ENCODE results near the gene ZNF827. TPM values are rescaled to one million over a fixed set of nuclear protein-coding genes. Genes with fewer than 3 reads are reported as not detected.

The ZNF827 gene
- total and polyA plus RNA-seq, 4 donors: 2.6 to 29.2 (median 12.3) TPM

- ATAC-seq (ENCODE audit: low FRiP score) (no peak), DNase-seq (no peak)
- WGBS, 2 donors: 89 to 91% methylated on average over 9 of the region's 9 CpGs
- no peak overlapping the region for H3K27ac ChIP-seq (ENCODE audit: low read depth in 1 of 2, low read length in 2 of 2)
- intact Hi-C loops (cut with DNase I): no loop called here
- H3K9me3 ChIP-seq (ENCODE audit: control insufficient read depth, low read length): no peaks in the 10 kb centered on the region
- H3K4me3 ChIP-seq (ENCODE audit: low read length in 2 of 2): no peak overlapping the region
- H3K36me3 ChIP-seq (ENCODE audit: control insufficient read depth in 1 of 2, insufficient read depth in 2 of 2, low read length in 1 of 2): no peaks in the 10 kb centered on the region
- H3K27me3 ChIP-seq (ENCODE audit: control insufficient read depth in 1 of 2, insufficient read depth in 2 of 2, low read length in 1 of 2): no peaks in the 10 kb centered on the region
- H3K4me1 ChIP-seq (ENCODE audit: control insufficient read depth in 1 of 2, insufficient read depth in 2 of 2, low read length in 2 of 2): peaks cover 4 to 7% of the 10 kb centered on the region in 2 donors
Measured at GRCh38 chr4:145870155-145871020, 68.2 kb downstream of the ZNF827 start.

GRCh38 chr4:145868637-145869409, 69.8 kb downstream of the ZNF827 start:
- ATAC-seq (ENCODE audit: low FRiP score): no peak
- intact Hi-C loops (cut with DNase I): no loop called here
- WGBS, 2 donors: 60 to 70% methylated on average over 1 of the region's 1 CpG

GRCh38 chr4:145867406-145867805, 71.2 kb downstream of the ZNF827 start:
- Histone ChIP-seq H3K9me3 (ENCODE audit: control insufficient read depth, low read length) (no peaks in the 10 kb centered on the region), H3K27ac (ENCODE audit: low read depth in 1 of 2, low read length in 2 of 2) (no peak overlapping the region), H3K36me3 (ENCODE audit: control insufficient read depth in 1 of 2, insufficient read depth in 2 of 2, low read length in 1 of 2) (no peaks in the 10 kb centered on the region), H3K4me1 (ENCODE audit: control insufficient read depth in 1 of 2, insufficient read depth in 2 of 2, low read length in 2 of 2) (peaks cover 5 to 8% of the 10 kb centered on the region in 2 donors), H3K4me3 (ENCODE audit: low read length in 2 of 2) (no peak overlapping the region), H3K27me3 (ENCODE audit: control insufficient read depth in 1 of 2, insufficient read depth in 2 of 2, low read length in 1 of 2) (no peaks in the 10 kb centered on the region)
- intact Hi-C loops (cut with DNase I): no loop called here
- DNase-seq (no peak), ATAC-seq (ENCODE audit: low FRiP score) (no peak)

More at GRCh38 chr4:145868637-145869409, 69.8 kb downstream of the ZNF827 start:
- DNase-seq: no peak
- Histone ChIP-seq H3K4me3 (ENCODE audit: low read length in 2 of 2) (no peak overlapping the region), H3K27ac (ENCODE audit: low read depth in 1 of 2, low read length in 2 of 2) (no peak overlapping the region), H3K27me3 (ENCODE audit: control insufficient read depth in 1 of 2, insufficient read depth in 2 of 2, low read length in 1 of 2) (no peaks in the 10 kb centered on the region), H3K36me3 (ENCODE audit: control insufficient read depth in 1 of 2, insufficient read depth in 2 of 2, low read length in 1 of 2) (no peaks in the 10 kb centered on the region), H3K4me1 (ENCODE audit: control insufficient read depth in 1 of 2, insufficient read depth in 2 of 2, low read length in 2 of 2) (peaks cover 5 to 7% of the 10 kb centered on the region in 2 donors), H3K9me3 (ENCODE audit: control insufficient read depth, low read length) (no peaks in the 10 kb centered on the region)

DNA sequence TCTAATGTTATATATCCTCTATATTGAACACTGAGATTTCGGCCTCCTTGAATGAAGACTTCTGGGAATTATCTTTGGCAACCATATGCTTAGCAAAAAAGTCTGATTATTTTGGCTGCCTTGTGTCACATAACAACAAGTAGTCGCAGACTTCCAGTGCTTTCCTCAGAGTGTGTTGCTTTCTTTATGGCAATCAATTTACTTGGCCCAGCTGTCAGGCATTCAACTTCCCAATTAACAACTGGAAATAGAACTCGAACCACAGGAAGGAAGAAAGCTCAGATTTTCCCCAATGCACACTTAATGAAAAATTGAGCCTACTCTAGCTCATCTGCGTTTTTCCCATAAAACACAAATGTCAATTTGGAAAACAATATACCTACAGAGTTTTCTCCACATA, 71.6 kb downstream of the ZNF827 start:
- intact Hi-C loops (cut with DNase I): no loop called here
- Histone ChIP-seq H3K27me3 (ENCODE audit: control insufficient read depth in 1 of 2, insufficient read depth in 2 of 2, low read length in 1 of 2) (no peaks in the 10 kb centered on the region), H3K4me3 (ENCODE audit: low read length in 2 of 2) (no peak overlapping the region), H3K27ac (ENCODE audit: low read depth in 1 of 2, low read length in 2 of 2) (no peak overlapping the region), H3K9me3 (ENCODE audit: control insufficient read depth, low read length) (no peaks in the 10 kb centered on the region), H3K36me3 (ENCODE audit: control insufficient read depth in 1 of 2, insufficient read depth in 2 of 2, low read length in 1 of 2) (no peaks in the 10 kb centered on the region), H3K4me1 (ENCODE audit: control insufficient read depth in 1 of 2, insufficient read depth in 2 of 2, low read length in 2 of 2) (peaks cover 5 to 12% of the 10 kb centered on the region in 2 donors)
- ATAC-seq (ENCODE audit: low FRiP score) (no peak), DNase-seq (no peak)
- 21 to 24% methylated on average over 4 of the region's 4 CpGs for WGBS, 2 donors

GRCh38 chr4:145865274-145865941, 73.2 kb downstream of the ZNF827 start:
- ATAC-seq (ENCODE audit: low FRiP score) (no peak), DNase-seq (no peak)
- Histone ChIP-seq H3K27ac (ENCODE audit: low read depth in 1 of 2, low read length in 2 of 2) (no peak overlapping the region), H3K4me3 (ENCODE audit: low read length in 2 of 2) (no peak overlapping the region), H3K9me3 (ENCODE audit: control insufficient read depth, low read length) (no peaks in the 10 kb centered on the region), H3K36me3 (ENCODE audit: control insufficient read depth in 1 of 2, insufficient read depth in 2 of 2, low read length in 1 of 2) (no peaks in the 10 kb centered on the region), H3K27me3 (ENCODE audit: control insufficient read depth in 1 of 2, insufficient read depth in 2 of 2, low read length in 1 of 2) (no peaks in the 10 kb centered on the region), H3K4me1 (ENCODE audit: control insufficient read depth in 1 of 2, insufficient read depth in 2 of 2, low read length in 2 of 2) (peaks cover 10 to 16% of the 10 kb centered on the region in 2 donors)
- intact Hi-C loops (cut with DNase I): no loop called here
- WGBS, 2 donors: 65 to 73% methylated on average over 5 of the region's 5 CpGs

DNA sequence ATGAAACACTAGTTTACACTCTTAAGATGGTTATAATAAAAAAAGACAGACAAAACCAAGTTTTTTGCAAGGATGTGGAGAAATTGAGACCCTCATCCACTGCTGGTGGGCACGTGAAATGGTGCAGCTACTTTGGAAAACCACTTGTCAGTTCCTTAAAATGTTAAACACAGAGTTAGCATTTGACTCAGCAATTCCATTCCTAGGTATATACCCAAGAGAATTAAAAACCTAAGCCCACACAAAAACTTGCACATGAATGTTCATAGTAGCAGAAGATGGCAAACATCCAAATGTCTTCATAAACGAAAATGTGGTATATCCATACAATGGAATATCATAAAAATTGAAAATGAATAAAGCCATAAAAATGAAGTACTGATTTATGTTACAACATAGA, 75.4 kb downstream of the ZNF827 start:
- H3K4me1 ChIP-seq (ENCODE audit: control insufficient read depth in 1 of 2, insufficient read depth in 2 of 2, low read length in 2 of 2): peaks cover 10 to 16% of the 10 kb centered on the region in 2 donors
- ATAC-seq (ENCODE audit: low FRiP score): no peak
- no peaks in the 10 kb centered on the region for H3K27me3 ChIP-seq (ENCODE audit: control insufficient read depth in 1 of 2, insufficient read depth in 2 of 2, low read length in 1 of 2)
- H3K27ac ChIP-seq (ENCODE audit: low read depth in 1 of 2, low read length in 2 of 2): no peak overlapping the region
- intact Hi-C loops (cut with DNase I): no loop called here
- no peak overlapping the region for H3K4me3 ChIP-seq (ENCODE audit: low read length in 2 of 2)
- no peaks in the 10 kb centered on the region for H3K9me3 ChIP-seq (ENCODE audit: control insufficient read depth, low read length)
- H3K36me3 ChIP-seq (ENCODE audit: control insufficient read depth in 1 of 2, insufficient read depth in 2 of 2, low read length in 1 of 2): no peaks in the 10 kb centered on the region
- WGBS, 2 donors: 72 to 83% methylated on average over 2 of the region's 2 CpGs
- no peak for DNase-seq

- peaks cover 7 to 8% of the 10 kb centered on the region in 2 donors for H3K4me1 ChIP-seq (ENCODE audit: control insufficient read depth in 1 of 2, insufficient read depth in 2 of 2, low read length in 2 of 2)
- DNase-seq: no peak
- H3K36me3 ChIP-seq (ENCODE audit: control insufficient read depth in 1 of 2, insufficient read depth in 2 of 2, low read length in 1 of 2): no peaks in the 10 kb centered on the region
- H3K27ac ChIP-seq (ENCODE audit: low read depth in 1 of 2, low read length in 2 of 2): peak overlapping the region; percentile 14 to 88
- ATAC-seq (ENCODE audit: low FRiP score): no peak
- no peaks in the 10 kb centered on the region for H3K9me3 ChIP-seq (ENCODE audit: control insufficient read depth, low read length)
- intact Hi-C loops (cut with DNase I): no loop called here
- 35 to 40% methylated on average over 16 of the region's 16 CpGs for WGBS, 2 donors
- no peaks in the 10 kb centered on the region for H3K27me3 ChIP-seq (ENCODE audit: control insufficient read depth in 1 of 2, insufficient read depth in 2 of 2, low read length in 1 of 2)
- H3K4me3 ChIP-seq (ENCODE audit: low read length in 2 of 2): no peak overlapping the region
Measured at GRCh38 chr4:145861336-145862318, 77.0 kb downstream of the ZNF827 start.

- Histone ChIP-seq H3K36me3 (ENCODE audit: control insufficient read depth in 1 of 2, insufficient read depth in 2 of 2, low read length in 1 of 2) (no peaks in the 10 kb centered on the region), H3K4me1 (ENCODE audit: control insufficient read depth in 1 of 2, insufficient read depth in 2 of 2, low read length in 2 of 2) (peaks cover 7 to 8% of the 10 kb centered on the region in 2 donors), H3K27ac (ENCODE audit: low read depth in 1 of 2, low read length in 2 of 2) (no peak overlapping the region), H3K27me3 (ENCODE audit: control insufficient read depth in 1 of 2, insufficient read depth in 2 of 2, low read length in 1 of 2) (no peaks in the 10 kb centered on the region), H3K9me3 (ENCODE audit: control insufficient read depth, low read length) (no peaks in the 10 kb centered on the region), H3K4me3 (ENCODE audit: low read length in 2 of 2) (no peak overlapping the region)
- 98 to 99% methylated on average over 5 of the region's 5 CpGs for WGBS, 2 donors
- ATAC-seq (ENCODE audit: low FRiP score): no peak
- intact Hi-C loops (cut with DNase I): no loop called here
- no peak for DNase-seq
Measured at GRCh38 chr4:145860897-145861296, 77.7 kb downstream of the ZNF827 start.

Measured in aorta (tissue), 5 donors.